GM12892 (cell line): ENCODE results near the gene ZNF208.

ENCODE experiments used
- POLR2A ChIP-seq: IDR thresholded peaks from 2 replicates; pipeline ENCODE4 v1.6.1; 2011; ENCODE audit warnings: low read depth, low read length, control low read depth
- POLR2AphosphoS5 ChIP-seq: IDR thresholded peaks from 2 replicates; pipeline ENCODE4 v1.6.1; 2011; ENCODE audit warnings: low read depth, low read length, control low read depth
- TAF1 ChIP-seq: IDR thresholded peaks from 2 replicates; pipeline ENCODE4 v1.6.1; 2011; ENCODE audit warnings: low read depth, mild to moderate bottlenecking, control low read depth, low read length, borderline replicate concordance

DNA sequence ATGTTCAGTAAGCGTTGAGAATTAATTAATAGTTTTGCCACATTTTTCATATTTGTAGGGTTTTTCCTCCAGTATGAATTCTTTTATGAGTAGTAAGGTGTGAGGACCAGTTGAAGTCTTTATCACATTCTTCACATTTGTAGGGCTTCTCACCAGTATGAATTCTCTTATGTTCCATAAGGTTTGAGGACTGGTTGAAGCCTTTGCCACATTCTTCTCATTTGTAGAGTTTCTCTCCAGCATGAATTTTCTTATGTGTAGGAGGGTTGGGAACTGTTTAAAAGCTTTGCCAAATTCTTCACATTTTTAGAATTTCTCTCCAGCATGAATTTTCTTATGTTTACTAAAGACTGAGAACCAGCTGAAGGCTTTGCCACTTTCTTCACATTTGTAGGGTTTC lies 40.3 kb downstream of the ZNF208 start:
- no peak for TF ChIP-seq TAF1
- TF ChIP-seq POLR2A: no peak
- no peak for TF ChIP-seq POLR2AphosphoS5
